ENCODE data around the gene THAP12.
"Not testable (repeated sequence)": the region's sequence is repeated elsewhere in the genome, so short reads cannot be mapped to it uniquely, and the experiment has no call there.

THAP12 gene

GRCh38 chr11:76329983-76330382 lies 50.9 kb downstream of the THAP12 start:
- in situ Hi-C loops (cut with HindIII; ENCODE audit: low sequenced_read_pairs): loop anchor here (5.0 to 25.0 kb wide), 2 partner anchors 48 to 418 kb away; no protein-coding TSS in a partner anchor

GRCh38 chr11:76329084-76329648 lies 51.8 kb downstream of the THAP12 start:
- in situ Hi-C loops (cut with HindIII; ENCODE audit: low sequenced_read_pairs): loop anchor here (5.0 to 25.0 kb wide), 2 partner anchors 47 to 417 kb away; no protein-coding TSS in a partner anchor

- in situ Hi-C loops (cut with HindIII; ENCODE audit: low sequenced_read_pairs): loop anchor here (5.0 to 25.0 kb wide), 2 partner anchors 46 to 416 kb away; no protein-coding TSS in a partner anchor
Measured at GRCh38 chr11:76327756-76328388, 53.1 kb downstream of the THAP12 start.

GRCh38 chr11:76327202-76327601 lies 53.7 kb downstream of the THAP12 start:
- in situ Hi-C loops (cut with HindIII; ENCODE audit: low sequenced_read_pairs): loop anchor here (5.0 to 25.0 kb wide), 2 partner anchors 45 to 415 kb away; no protein-coding TSS in a partner anchor

- in situ Hi-C loops (cut with HindIII; ENCODE audit: low sequenced_read_pairs): loop anchor here (5.0 to 25.0 kb wide), 2 partner anchors 43 to 413 kb away; no protein-coding TSS in a partner anchor
Measured at GRCh38 chr11:76325185-76325584, 55.7 kb downstream of the THAP12 start.

GRCh38 chr11:76323804-76324203 lies 57.1 kb downstream of the THAP12 start:
- in situ Hi-C loops (cut with HindIII; ENCODE audit: low sequenced_read_pairs): no loop called here

- in situ Hi-C loops (cut with HindIII; ENCODE audit: low sequenced_read_pairs): not testable (repeated sequence)
Measured at GRCh38 chr11:76323375-76323774, 57.6 kb downstream of the THAP12 start.

GRCh38 chr11:76322942-76323341 lies 58.0 kb downstream of the THAP12 start:
- in situ Hi-C loops (cut with HindIII; ENCODE audit: low sequenced_read_pairs): no loop called here

- in situ Hi-C loops (cut with HindIII; ENCODE audit: low sequenced_read_pairs): no loop called here
Measured at GRCh38 chr11:76322540-76322939, 58.4 kb downstream of the THAP12 start.

GRCh38 chr11:76321820-76322524 lies 59.0 kb downstream of the THAP12 start:
- in situ Hi-C loops (cut with HindIII; ENCODE audit: low sequenced_read_pairs): no loop called here

GRCh38 chr11:76321340-76321739 lies 59.6 kb downstream of the THAP12 start:
- in situ Hi-C loops (cut with HindIII; ENCODE audit: low sequenced_read_pairs): no loop called here

- in situ Hi-C loops (cut with HindIII; ENCODE audit: low sequenced_read_pairs): no loop called here
Measured at GRCh38 chr11:76320929-76321328, 60.0 kb downstream of the THAP12 start.

GRCh38 chr11:76319798-76320197 lies 61.1 kb downstream of the THAP12 start:
- in situ Hi-C loops (cut with HindIII; ENCODE audit: low sequenced_read_pairs): not testable (repeated sequence)

- in situ Hi-C loops (cut with HindIII; ENCODE audit: low sequenced_read_pairs): no loop called here
Measured at GRCh38 chr11:76318744-76319384, 62.1 kb downstream of the THAP12 start.

GRCh38 chr11:76317296-76317695 lies 63.6 kb downstream of the THAP12 start:
- in situ Hi-C loops (cut with HindIII; ENCODE audit: low sequenced_read_pairs): no loop called here

GRCh38 chr11:76316726-76317125 lies 64.2 kb downstream of the THAP12 start:
- in situ Hi-C loops (cut with HindIII; ENCODE audit: low sequenced_read_pairs): no loop called here

- in situ Hi-C loops (cut with HindIII; ENCODE audit: low sequenced_read_pairs): no loop called here
Measured at GRCh38 chr11:76315182-76315853, 65.6 kb downstream of the THAP12 start.

- in situ Hi-C loops (cut with HindIII; ENCODE audit: low sequenced_read_pairs): no loop called here
Measured at GRCh38 chr11:76314741-76315090, 66.2 kb downstream of the THAP12 start.

GRCh38 chr11:76313913-76314740 lies 66.8 kb downstream of the THAP12 start:
- in situ Hi-C loops (cut with HindIII; ENCODE audit: low sequenced_read_pairs): no loop called here

GRCh38 chr11:76313271-76313670 lies 67.7 kb downstream of the THAP12 start:
- in situ Hi-C loops (cut with HindIII; ENCODE audit: low sequenced_read_pairs): no loop called here
